Neural crest cell (in vitro differentiated cells): Measurements from ENCODE around the gene MOV10L1. TPM values are rescaled to one million over a fixed set of nuclear protein-coding genes. Genes with fewer than 3 reads are reported as not detected.
A peak's percentile ranks its signal among the peaks of the same experiment; 100 is the strongest.
"Not testable (repeated sequence)": the region's sequence is repeated elsewhere in the genome, so short reads cannot be mapped to it uniquely, and the experiment has no call there.

Experiments
- DNase-seq: peaks from one replicate; pipeline ENCODE4 v3.0.0; 2021; ENCODE audit warnings: low read depth, mixed read lengths, low spot score
- H3K27ac Mint-ChIP-seq: one replicate; pipeline ENCODE4 v1.8.0; 2021; ENCODE audit warnings: mild to moderate bottlenecking, mixed read lengths; ENCODE audit not compliant: unreplicated experiment
- H3K27me3 Mint-ChIP-seq: 2 replicates; pipeline ENCODE4 v1.8.0; 2021; ENCODE audit warnings: low read depth, mild to moderate bottlenecking, mixed read lengths
- H3K36me3 Mint-ChIP-seq: 2 replicates; pipeline ENCODE4 v1.8.0; 2021; ENCODE audit warnings: low read depth, mild to moderate bottlenecking, mixed read lengths
- H3K4me1 Mint-ChIP-seq: 2 replicates; pipeline ENCODE4 v1.8.0; 2021; ENCODE audit warnings: mixed read lengths
- H3K4me3 Mint-ChIP-seq: one replicate; pipeline ENCODE4 v1.8.0; 2021; ENCODE audit warnings: mild to moderate bottlenecking, mixed read lengths
- H3K9me3 Mint-ChIP-seq: 2 replicates; pipeline ENCODE4 v1.8.0; 2021; ENCODE audit warnings: mixed read lengths
- CTCF ChIP-seq: fragments of 200-600 bp; sonication (generic); conservative IDR thresholded peaks from 2 replicates; pipeline ENCODE4 v1.5.0; 2021; ENCODE audit warnings: antibody characterized with exemption, mild to moderate bottlenecking
- total RNA-seq: library from RNA; stranded (reverse); gene quantifications from 2 replicates; pipeline ENCODE4 v1.2.1, GENCODE V29; 2021

The MOV10L1 gene
- total RNA-seq, 1 donor from 2014 or later: not detected

GRCh38 chr22:50162391-50162956 lies 72.7 kb downstream of the MOV10L1 start:
- Mint-ChIP-seq H3K36me3 (no peaks in the 10 kb centered on the region), H3K27me3 (peaks cover 38% of the 10 kb centered on the region), H3K4me3 (no peak overlapping the region), H3K4me1 (no peaks in the 10 kb centered on the region), H3K27ac (peak overlapping the region; percentile 57), H3K9me3 (no peaks in the 10 kb centered on the region)
- no peak for DNase-seq
- no peak for TF ChIP-seq CTCF

DNA sequence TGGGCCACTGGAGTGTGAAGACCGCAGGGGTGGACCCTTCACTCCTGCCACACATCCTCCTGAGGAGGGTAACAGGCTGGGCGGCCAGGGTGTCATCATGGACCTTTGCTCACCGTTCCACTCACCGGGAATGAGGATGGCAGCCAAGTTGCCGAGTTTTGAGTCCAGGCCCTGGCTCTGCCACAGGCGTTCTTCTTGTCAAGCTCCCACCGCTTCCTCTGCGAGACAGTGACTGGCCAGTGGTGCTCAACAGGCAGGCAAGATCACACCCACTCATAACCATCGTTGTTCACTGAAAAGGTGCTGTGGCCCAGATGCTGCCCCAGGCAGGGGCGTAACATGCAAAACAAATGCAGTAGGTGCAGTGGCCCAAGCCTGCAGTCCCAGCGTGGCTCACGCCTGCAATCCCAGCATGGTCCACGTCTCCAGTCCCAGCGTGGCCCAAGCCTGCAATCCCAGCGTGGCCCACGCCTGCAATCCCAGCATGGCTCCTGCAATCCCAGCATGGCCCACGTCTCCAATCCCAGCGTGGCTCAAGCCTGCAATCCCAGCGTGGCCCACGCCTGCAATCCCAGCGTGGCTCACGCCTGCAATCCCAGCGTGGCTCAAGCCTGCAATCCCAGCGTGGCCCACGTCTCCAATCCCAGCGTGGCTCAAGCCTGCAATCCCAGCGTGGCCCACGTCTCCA lies 75.8 kb downstream of the MOV10L1 start:
- H3K36me3 Mint-ChIP-seq: no peaks in the 10 kb centered on the region
- TF ChIP-seq CTCF: no peak
- DNase-seq: no peak
- H3K27ac Mint-ChIP-seq: no peak overlapping the region
- H3K9me3 Mint-ChIP-seq: no peaks in the 10 kb centered on the region
- peak overlapping the region; percentile 16 for H3K4me3 Mint-ChIP-seq
- H3K27me3 Mint-ChIP-seq: peaks cover 38% of the 10 kb centered on the region
- H3K4me1 Mint-ChIP-seq: no peaks in the 10 kb centered on the region

GRCh38 chr22:50167689-50168489 lies 78.1 kb downstream of the MOV10L1 start:
- Mint-ChIP-seq H3K4me1 (no peaks in the 10 kb centered on the region), H3K27ac (no peak overlapping the region), H3K27me3 (peaks cover 54% of the 10 kb centered on the region), H3K9me3 (no peaks in the 10 kb centered on the region), H3K36me3 (no peaks in the 10 kb centered on the region), H3K4me3 (peak overlapping the region; percentile 87)
- no peak for TF ChIP-seq CTCF
- no peak for DNase-seq

- not testable (repeated sequence) for H3K4me1 Mint-ChIP-seq, H3K36me3 Mint-ChIP-seq, DNase-seq, H3K27ac Mint-ChIP-seq, H3K9me3 Mint-ChIP-seq
- peak overlapping the region; percentile 81 for H3K4me3 Mint-ChIP-seq
- H3K27me3 Mint-ChIP-seq: peaks cover 54% of the 10 kb centered on the region
Measured at GRCh38 chr22:50168490-50169180, 78.8 kb downstream of the MOV10L1 start.

GRCh38 chr22:50169181-50169759 lies 79.5 kb downstream of the MOV10L1 start:
- Mint-ChIP-seq H3K4me3 (peak overlapping the region; percentile 81), H3K36me3 (no peaks in the 10 kb centered on the region), H3K9me3 (no peaks in the 10 kb centered on the region), H3K27me3 (peaks cover 52% of the 10 kb centered on the region), H3K4me1 (no peaks in the 10 kb centered on the region), H3K27ac (no peak overlapping the region)
- no peak for TF ChIP-seq CTCF
- DNase-seq: no peak
